ENCODE data around the gene SHROOM2. TPM values are rescaled to one million over a fixed set of nuclear protein-coding genes. Genes with fewer than 3 reads are reported as not detected.
A peak's percentile ranks its signal among the peaks of the same experiment; 100 is the strongest.

Gene SHROOM2
- total and polyA plus RNA-seq, 9 of the 15 experiments (the other 6 are each of a cell fraction or from before 2014, with no cell fraction given), result not detected

GRCh38 chrX:9739130-9739529 lies 47.1 kb upstream of the SHROOM2 start:
- ATAC-seq (no peak), DNase-seq (ENCODE audit: extremely low read depth in 1 of 4, low spot score in 3 of 4) (no peak), FAIRE-seq (no peak)
- H3K9me3 ChIP-seq (replicated peaks; ENCODE audit: control insufficient read depth, insufficient read depth, low read depth, low read length), result no peaks in the 10 kb centered on the region
- no peak for TF ChIP-seq KAT8 (IDR thresholded peaks at IDR 0.05; ENCODE audit: low read depth)
- H3K4me2 ChIP-seq (ENCODE audit: insufficient read depth, low read length), result no peak overlapping the region
- no peak overlapping the region for H3K9ac ChIP-seq (ENCODE audit: insufficient read depth in 1 of 2, low read depth in 2 of 2, low read length in 2 of 2)
- H2AFZ ChIP-seq (ENCODE audit: low read depth, low read length), result no peak overlapping the region
- ChIA-PET CTCF (ENCODE audit: low intra/inter-chr PET ratio) (no interaction called here), POLR2A (no interaction called here)
- no peak overlapping the region for H3K27ac ChIP-seq (ENCODE audit: extremely low read depth, low read depth, low read length)
- H3K4me1 ChIP-seq (replicated peaks in 1 of 2; ENCODE audit: control insufficient read depth in 2 of 2, insufficient read depth in 2 of 2, low read length in 2 of 2), result no peaks in the 10 kb centered on the region
- WGBS (ENCODE audit: insufficient coverage, low coverage, missing lambda C conversion rate), result 0% methylated on average over 4 of the region's 5 CpGs
- no peaks in the 10 kb centered on the region for H3K9me1 ChIP-seq (ENCODE audit: control insufficient read depth, insufficient read depth, low read length)
- in situ Hi-C loops (cut with MboI) (no loop called here), intact Hi-C loops (cut with micrococcal nuclease) (no loop called here)
- no TSS peak for BruUV-seq (replicated peaks)
- no peaks in the 10 kb centered on the region for H3K79me2 ChIP-seq (ENCODE audit: control insufficient read depth, insufficient read depth, low read length)
- H3K27me3 ChIP-seq (ENCODE audit: control insufficient read depth in 2 of 2, insufficient read depth in 2 of 2, low read length in 2 of 2), result no peaks in the 10 kb centered on the region
- no peaks in the 10 kb centered on the region for H4K20me1 ChIP-seq (replicated peaks; ENCODE audit: control insufficient read depth, insufficient read depth, low read length)
- no peak overlapping the region for H3K4me3 ChIP-seq
- H3K36me3 ChIP-seq (ENCODE audit: control insufficient read depth, insufficient read depth, low read length), result no peaks in the 10 kb centered on the region

GRCh38 chrX:9745417-9746115 lies 40.7 kb upstream of the SHROOM2 start:
- Histone ChIP-seq H3K4me2 (ENCODE audit: insufficient read depth, low read length) (no peak overlapping the region), H3K36me3 (ENCODE audit: control insufficient read depth, insufficient read depth, low read length) (no peaks in the 10 kb centered on the region), H3K9me1 (ENCODE audit: control insufficient read depth, insufficient read depth, low read length) (no peaks in the 10 kb centered on the region), H3K9ac (ENCODE audit: insufficient read depth in 1 of 2, low read depth in 2 of 2, low read length in 2 of 2) (no peak overlapping the region), H4K20me1 (replicated peaks; ENCODE audit: control insufficient read depth, insufficient read depth, low read length) (no peaks in the 10 kb centered on the region), H3K4me1 (replicated peaks in 1 of 2; ENCODE audit: control insufficient read depth in 2 of 2, insufficient read depth in 2 of 2, low read length in 2 of 2) (no peaks in the 10 kb centered on the region), H3K9me3 (replicated peaks; ENCODE audit: control insufficient read depth, insufficient read depth, low read depth, low read length) (no peaks in the 10 kb centered on the region), H2AFZ (ENCODE audit: low read depth, low read length) (no peak overlapping the region), H3K27ac (ENCODE audit: extremely low read depth, low read depth, low read length) (no peak overlapping the region), H3K4me3 (no peak overlapping the region), H3K79me2 (ENCODE audit: control insufficient read depth, insufficient read depth, low read length) (no peaks in the 10 kb centered on the region), H3K27me3 (ENCODE audit: control insufficient read depth in 2 of 2, insufficient read depth in 2 of 2, low read length in 2 of 2) (peaks cover 0 to 4% of the 10 kb centered on the region in 2 experiments; a peak in 1 of 5 replicates)
- in situ Hi-C loops (cut with MboI) (no loop called here), intact Hi-C loops (cut with micrococcal nuclease) (no loop called here)
- POLR2A ChIA-PET, result interaction anchor here (0.6 kb wide), 1 partner anchor 283 kb away, joined by 3 read pairs; no protein-coding TSS in a partner anchor
- DNase-seq (ENCODE audit: extremely low read depth in 1 of 4, low spot score in 3 of 4), result peak in 1 of 4 experiments; percentile 3
- CTCF ChIA-PET (ENCODE audit: low intra/inter-chr PET ratio), result no interaction called here
- peak; percentile 37; the same call in 1 of the 3 replicates for ATAC-seq
- WGBS (ENCODE audit: insufficient coverage, low coverage, missing lambda C conversion rate), result 2% methylated on average over 8 of the region's 11 CpGs
- no TSS peak for BruUV-seq (replicated peaks)
- FAIRE-seq, result no peak
- TF ChIP-seq USF1 (CRISPR knock-in tag; IDR thresholded peaks at IDR 0.05) (no peak), GABPA (tag; conservative IDR thresholded peaks at IDR 0.05; ENCODE audit: low read depth) (peak; percentile 64), EHMT2 (IDR thresholded peaks at IDR 0.05) (peak; percentile 65; the same call in 1 of the 2 replicates), SPI1 (IDR thresholded peaks at IDR 0.05; ENCODE audit: borderline replicate concordance, low read depth, low read length) (0 out of 2 replicates have a peak, but pooled peaks have one; percentile 31), ESRRA (IDR thresholded peaks at IDR 0.05; ENCODE audit: borderline replicate concordance, low read depth) (0 out of 2 replicates have a peak, but pooled peaks have one; percentile 21)
